ENCODE results near the gene SYP. TPM values are rescaled to one million over a fixed set of nuclear protein-coding genes. Genes with fewer than 3 reads are reported as not detected.

The SYP gene
- total and polyA plus RNA-seq, 9 of the 15 experiments (the other 6 are each of a cell fraction or from before 2014, with no cell fraction given) = 0.48 to 5.1 (median 2.6) TPM

DNA sequence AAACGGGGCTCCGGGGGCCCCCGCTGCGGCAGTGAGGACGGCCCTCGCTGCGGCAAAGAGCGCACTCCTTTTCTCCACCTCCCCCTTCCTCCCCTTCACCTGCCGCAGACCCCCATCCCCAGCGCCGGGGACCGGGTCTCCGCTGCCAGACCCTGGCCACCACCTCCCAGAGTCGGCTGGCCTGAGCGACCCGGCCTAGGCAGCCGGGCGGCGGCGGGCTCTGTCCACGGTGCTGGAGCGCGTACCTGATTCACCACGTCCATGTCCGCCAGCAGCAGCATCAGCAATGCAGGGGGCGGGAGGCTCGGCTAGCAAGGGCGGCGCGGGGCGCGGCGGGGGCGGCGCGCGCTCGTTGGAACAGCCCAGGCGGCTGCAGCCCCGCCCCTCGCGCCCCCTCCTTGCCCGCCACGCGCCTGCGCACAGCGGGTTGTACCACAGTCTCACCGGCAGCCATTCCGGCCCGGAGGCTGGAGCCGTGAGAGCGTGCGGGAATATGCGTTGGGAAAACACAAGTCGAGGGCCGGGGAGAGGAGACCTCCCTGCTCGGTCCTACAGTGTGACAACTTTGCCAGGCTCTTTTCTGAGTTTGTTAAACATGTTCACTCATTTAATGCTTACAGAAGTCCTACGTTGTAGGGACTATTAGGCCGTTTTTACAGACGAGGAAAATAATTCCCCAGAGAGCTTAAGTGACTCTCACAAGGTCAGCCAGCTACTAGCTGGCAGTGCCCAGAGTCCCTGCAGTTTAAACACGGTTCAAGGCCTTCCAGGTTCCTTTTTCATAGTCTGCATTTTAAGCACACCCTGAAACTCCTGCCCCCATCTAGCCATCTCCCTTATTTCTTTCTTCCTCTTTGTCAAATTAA lies at the start of gene SYP (continued):
- TF ChIP-seq, protein P1, sequence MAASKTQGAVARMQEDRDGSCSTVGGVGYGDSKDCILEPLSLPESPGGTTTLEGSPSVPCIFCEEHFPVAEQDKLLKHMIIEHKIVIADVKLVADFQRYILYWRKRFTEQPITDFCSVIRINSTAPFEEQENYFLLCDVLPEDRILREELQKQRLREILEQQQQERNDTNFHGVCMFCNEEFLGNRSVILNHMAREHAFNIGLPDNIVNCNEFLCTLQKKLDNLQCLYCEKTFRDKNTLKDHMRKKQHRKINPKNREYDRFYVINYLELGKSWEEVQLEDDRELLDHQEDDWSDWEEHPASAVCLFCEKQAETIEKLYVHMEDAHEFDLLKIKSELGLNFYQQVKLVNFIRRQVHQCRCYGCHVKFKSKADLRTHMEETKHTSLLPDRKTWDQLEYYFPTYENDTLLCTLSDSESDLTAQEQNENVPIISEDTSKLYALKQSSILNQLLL (CRISPR knock-in tag; IDR thresholded peaks at IDR 0.05; ENCODE audit: borderline replicate concordance) = no peak
- TF ChIP-seq, protein P2, sequence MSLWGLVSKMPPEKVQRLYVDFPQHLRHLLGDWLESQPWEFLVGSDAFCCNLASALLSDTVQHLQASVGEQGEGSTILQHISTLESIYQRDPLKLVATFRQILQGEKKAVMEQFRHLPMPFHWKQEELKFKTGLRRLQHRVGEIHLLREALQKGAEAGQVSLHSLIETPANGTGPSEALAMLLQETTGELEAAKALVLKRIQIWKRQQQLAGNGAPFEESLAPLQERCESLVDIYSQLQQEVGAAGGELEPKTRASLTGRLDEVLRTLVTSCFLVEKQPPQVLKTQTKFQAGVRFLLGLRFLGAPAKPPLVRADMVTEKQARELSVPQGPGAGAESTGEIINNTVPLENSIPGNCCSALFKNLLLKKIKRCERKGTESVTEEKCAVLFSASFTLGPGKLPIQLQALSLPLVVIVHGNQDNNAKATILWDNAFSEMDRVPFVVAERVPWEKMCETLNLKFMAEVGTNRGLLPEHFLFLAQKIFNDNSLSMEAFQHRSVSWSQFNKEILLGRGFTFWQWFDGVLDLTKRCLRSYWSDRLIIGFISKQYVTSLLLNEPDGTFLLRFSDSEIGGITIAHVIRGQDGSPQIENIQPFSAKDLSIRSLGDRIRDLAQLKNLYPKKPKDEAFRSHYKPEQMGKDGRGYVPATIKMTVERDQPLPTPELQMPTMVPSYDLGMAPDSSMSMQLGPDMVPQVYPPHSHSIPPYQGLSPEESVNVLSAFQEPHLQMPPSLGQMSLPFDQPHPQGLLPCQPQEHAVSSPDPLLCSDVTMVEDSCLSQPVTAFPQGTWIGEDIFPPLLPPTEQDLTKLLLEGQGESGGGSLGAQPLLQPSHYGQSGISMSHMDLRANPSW (CRISPR knock-in tag; IDR thresholded peaks at IDR 0.05) = no peak
- TF ChIP-seq HNRNPH1 (optimal IDR thresholded peaks at IDR 0.05; ENCODE audit: low read depth, low read length) (no peak), NRF1 (conservative IDR thresholded peaks at IDR 0.05 in 1 of 2, IDR thresholded peaks at IDR 0.05 in 1 of 2) (peak; percentile 94 to 95), MED1 (CRISPR knock-in tag; IDR thresholded peaks at IDR 0.05; ENCODE audit: borderline replicate concordance) (no peak), RFX5 (IDR thresholded peaks at IDR 0.05; ENCODE audit: low read depth, low read length) (no peak), POLR2B (IDR thresholded peaks at IDR 0.05; ENCODE audit: low read depth, partially characterized antibody) (peak; percentile 82), EWSR1 (IDR thresholded peaks at IDR 0.05; ENCODE audit: borderline replicate concordance, low read depth, partially characterized antibody) (no peak), ILK (tag; IDR thresholded peaks at IDR 0.05; ENCODE audit: borderline replicate concordance, low read depth) (no peak), ZNF121 (CRISPR knock-in tag; conservative IDR thresholded peaks at IDR 0.05) (no peak), HDAC6 (IDR thresholded peaks at IDR 0.05; ENCODE audit: low read depth, low read length) (no peak)
- TF ChIP-seq, protein P3, sequence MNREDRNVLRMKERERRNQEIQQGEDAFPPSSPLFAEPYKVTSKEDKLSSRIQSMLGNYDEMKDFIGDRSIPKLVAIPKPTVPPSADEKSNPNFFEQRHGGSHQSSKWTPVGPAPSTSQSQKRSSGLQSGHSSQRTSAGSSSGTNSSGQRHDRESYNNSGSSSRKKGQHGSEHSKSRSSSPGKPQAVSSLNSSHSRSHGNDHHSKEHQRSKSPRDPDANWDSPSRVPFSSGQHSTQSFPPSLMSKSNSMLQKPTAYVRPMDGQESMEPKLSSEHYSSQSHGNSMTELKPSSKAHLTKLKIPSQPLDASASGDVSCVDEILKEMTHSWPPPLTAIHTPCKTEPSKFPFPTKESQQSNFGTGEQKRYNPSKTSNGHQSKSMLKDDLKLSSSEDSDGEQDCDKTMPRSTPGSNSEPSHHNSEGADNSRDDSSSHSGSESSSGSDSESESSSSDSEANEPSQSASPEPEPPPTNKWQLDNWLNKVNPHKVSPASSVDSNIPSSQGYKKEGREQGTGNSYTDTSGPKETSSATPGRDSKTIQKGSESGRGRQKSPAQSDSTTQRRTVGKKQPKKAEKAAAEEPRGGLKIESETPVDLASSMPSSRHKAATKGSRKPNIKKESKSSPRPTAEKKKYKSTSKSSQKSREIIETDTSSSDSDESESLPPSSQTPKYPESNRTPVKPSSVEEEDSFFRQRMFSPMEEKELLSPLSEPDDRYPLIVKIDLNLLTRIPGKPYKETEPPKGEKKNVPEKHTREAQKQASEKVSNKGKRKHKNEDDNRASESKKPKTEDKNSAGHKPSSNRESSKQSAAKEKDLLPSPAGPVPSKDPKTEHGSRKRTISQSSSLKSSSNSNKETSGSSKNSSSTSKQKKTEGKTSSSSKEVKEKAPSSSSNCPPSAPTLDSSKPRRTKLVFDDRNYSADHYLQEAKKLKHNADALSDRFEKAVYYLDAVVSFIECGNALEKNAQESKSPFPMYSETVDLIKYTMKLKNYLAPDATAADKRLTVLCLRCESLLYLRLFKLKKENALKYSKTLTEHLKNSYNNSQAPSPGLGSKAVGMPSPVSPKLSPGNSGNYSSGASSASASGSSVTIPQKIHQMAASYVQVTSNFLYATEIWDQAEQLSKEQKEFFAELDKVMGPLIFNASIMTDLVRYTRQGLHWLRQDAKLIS (CRISPR knock-in tag; IDR thresholded peaks at IDR 0.05) = peak; percentile 80; the same call in 1 of the 2 replicates
- TF ChIP-seq, protein P4, sequence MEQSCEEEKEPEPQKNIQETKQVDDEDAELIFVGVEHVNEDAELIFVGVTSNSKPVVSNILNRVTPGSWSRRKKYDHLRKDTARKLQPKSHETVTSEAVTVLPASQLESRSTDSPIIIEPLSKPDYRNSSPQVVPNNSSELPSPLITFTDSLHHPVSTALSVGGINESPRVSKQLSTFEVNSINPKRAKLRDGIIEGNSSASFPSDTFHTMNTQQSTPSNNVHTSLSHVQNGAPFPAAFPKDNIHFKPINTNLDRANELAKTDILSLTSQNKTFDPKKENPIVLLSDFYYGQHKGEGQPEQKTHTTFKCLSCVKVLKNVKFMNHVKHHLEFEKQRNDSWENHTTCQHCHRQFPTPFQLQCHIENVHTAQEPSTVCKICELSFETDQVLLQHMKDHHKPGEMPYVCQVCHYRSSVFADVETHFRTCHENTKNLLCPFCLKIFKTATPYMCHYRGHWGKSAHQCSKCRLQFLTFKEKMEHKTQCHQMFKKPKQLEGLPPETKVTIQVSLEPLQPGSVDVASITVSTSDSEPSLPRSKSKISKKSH (CRISPR knock-in tag; IDR thresholded peaks at IDR 0.05) = no peak
- TF ChIP-seq, protein P5, sequence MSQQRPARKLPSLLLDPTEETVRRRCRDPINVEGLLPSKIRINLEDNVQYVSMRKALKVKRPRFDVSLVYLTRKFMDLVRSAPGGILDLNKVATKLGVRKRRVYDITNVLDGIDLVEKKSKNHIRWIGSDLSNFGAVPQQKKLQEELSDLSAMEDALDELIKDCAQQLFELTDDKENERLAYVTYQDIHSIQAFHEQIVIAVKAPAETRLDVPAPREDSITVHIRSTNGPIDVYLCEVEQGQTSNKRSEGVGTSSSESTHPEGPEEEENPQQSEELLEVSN (IDR thresholded peaks at IDR 0.05; ENCODE audit: borderline replicate concordance in 1 of 2, extremely low read depth in 1 of 2, insufficient read depth in 1 of 2, insufficient read length in 1 of 2, low read depth in 1 of 2, low read length in 1 of 2, poor library complexity in 1 of 2, severe bottlenecking in 1 of 2) = peak; percentile 30 to 55
